Endothelial cell of coronary artery (primary cell): ENCODE data around the gene PSME2. TPM values are rescaled to one million over a fixed set of nuclear protein-coding genes. Genes with fewer than 3 reads are reported as not detected.

Experiments used
- total RNA-seq: library from RNA; depleted of rRNA; stranded (reverse); fragments of >200 nt; gene quantifications from 2 replicates; pipeline ENCODE4 v1.2.3, GENCODE V29; 2014

PSME2 gene
- total RNA-seq, 1 donor from 2014 or later = 101 TPM

Other genes with a start within 250 kb of the PSME2 start
- gene DHRS4, start 192.8 kb downstream of the PSME2 start, total RNA-seq = 53.7 and 58.5 TPM in 2 replicates
- 11.9 and 13.7 TPM in 2 replicates for gene DHRS4L2, start 157.7 kb downstream of the PSME2 start, total RNA-seq
- 0.09 TPM in 1 of 2 replicates, not detected in the other for gene CARMIL3, start 94.6 kb downstream of the PSME2 start, total RNA-seq
- not detected in 2 replicates for gene CPNE6, start 75.0 kb downstream of the PSME2 start, total RNA-seq
- gene PCK2, start 52.3 kb downstream of the PSME2 start, total RNA-seq = 5.1 and 17.4 TPM in 2 replicates
- 42.3 and 47.3 TPM in 2 replicates for gene DCAF11, start 31.8 kb downstream of the PSME2 start, total RNA-seq
- 0.19 and 0.45 TPM in 2 replicates for gene NRL, start 31.7 kb downstream of the PSME2 start, total RNA-seq
- gene FITM1, start 16.0 kb downstream of the PSME2 start, total RNA-seq = 0.19 and 0.27 TPM in 2 replicates
- gene PSME1, start 10.4 kb downstream of the PSME2 start, total RNA-seq = 78.5 and 103 TPM in 2 replicates
- 23.2 and 23.7 TPM in 2 replicates for gene EMC9, start 5.0 kb downstream of the PSME2 start, total RNA-seq
- gene RNF31, start 888 bp upstream of the PSME2 start, total RNA-seq = 28.9 and 29.3 TPM in 2 replicates
- 39.4 and 47.7 TPM in 2 replicates for gene IRF9, start 14.7 kb upstream of the PSME2 start, total RNA-seq
- gene REC8, start 25.5 kb upstream of the PSME2 start, total RNA-seq = 1.3 and 4.2 TPM in 2 replicates
- 41.1 and 49.6 TPM in 2 replicates for gene IPO4, start 42.2 kb upstream of the PSME2 start, total RNA-seq
- gene TM9SF1, start 48.8 kb upstream of the PSME2 start, total RNA-seq = 38.6 and 53.6 TPM in 2 replicates
- gene TSSK4, start 59.1 kb upstream of the PSME2 start, total RNA-seq = 0.09 TPM in 1 of 2 replicates, not detected in the other
- gene CHMP4A, start 66.9 kb upstream of the PSME2 start, total RNA-seq = 16.7 and 27.9 TPM in 2 replicates
- 8.6 and 8.8 TPM in 2 replicates for gene MDP1, start 69.5 kb upstream of the PSME2 start, total RNA-seq
- gene NEDD8, start 85.8 kb upstream of the PSME2 start, total RNA-seq = 235 and 253 TPM in 2 replicates
- 76.5 and 85.2 TPM in 2 replicates for gene GMPR2, start 86.3 kb upstream of the PSME2 start, total RNA-seq
- 38.1 and 43.4 TPM in 2 replicates for gene TINF2, start 96.0 kb upstream of the PSME2 start, total RNA-seq
- 0.36 and 0.75 TPM in 2 replicates for gene TGM1, start 116.6 kb upstream of the PSME2 start, total RNA-seq
- 20.5 and 21.1 TPM in 2 replicates for gene RABGGTA, start 125.0 kb upstream of the PSME2 start, total RNA-seq
- gene DHRS1, start 153.2 kb upstream of the PSME2 start, total RNA-seq = 6.6 and 7.3 TPM in 2 replicates
- gene NOP9, start 153.2 kb upstream of the PSME2 start, total RNA-seq = 24.8 and 25.4 TPM in 2 replicates
- 1.4 and 2.8 TPM in 2 replicates for gene CIDEB, start 161.4 kb upstream of the PSME2 start, total RNA-seq
- 2.9 and 5.6 TPM in 2 replicates for gene LTB4R2, start 163.5 kb upstream of the PSME2 start, total RNA-seq
- gene LTB4R, start 164.9 kb upstream of the PSME2 start, total RNA-seq = 1.7 and 3.3 TPM in 2 replicates
- 37.2 and 43.1 TPM in 2 replicates for gene ADCY4, start 188.5 kb upstream of the PSME2 start, total RNA-seq
- gene RIPK3, start 193.4 kb upstream of the PSME2 start, total RNA-seq = 2.9 and 3.5 TPM in 2 replicates
- 14.8 and 25.8 TPM in 2 replicates for gene NFATC4, start 221.6 kb upstream of the PSME2 start, total RNA-seq